Spleen (tissue), 7 donors: Measurements from ENCODE around the gene LGALS3.

ENCODE experiments used
- CTCF ChIP-seq, 11 experiments: fragments of 200-600 bp in 7 of 11; fragments of 450-650 bp in 4 of 11; sonication (generic) in 4 of 11; IDR thresholded peaks in 8 of 11; conservative IDR thresholded peaks in 3 of 11; 1 replicate in 7 of 11; 2 replicates in 4 of 11; pipeline versions ENCODE4 v1.4.0 to v1.8.0; 2016 to 2021; ENCODE audit warnings: antibody characterized with exemption in 11 of 11, inconsistent platforms in 4 of 11, mild to moderate bottlenecking in 1 of 11
- POLR2A ChIP-seq, 3 donors: fragments of 450-650 bp; IDR thresholded peaks; one replicate each; pipeline ENCODE4 v1.5.1; 2017; ENCODE audit warnings: antibody characterized with exemption in 3 of 3, mild to moderate bottlenecking in 1 of 3
- POLR2AphosphoS5 ChIP-seq, 3 donors: sonication (generic); formaldehyde crosslinking; IDR thresholded peaks; one replicate each; pipeline ENCODE4 v1.5.1; 2017; ENCODE audit warnings: antibody characterized with exemption in 3 of 3
- donor health status: DM: no; HTN: no; CAD: no; lungs with moderate emphysema.
- donor health status: DM: no; HTN: no; CAD: no.
- donor health status: DM: no; HTN: no; CAD: no.

GRCh38 chr14:55088356-55088755 is 40.7 kb upstream of the LGALS3 start:
- no peak for TF ChIP-seq CTCF (IDR thresholded peaks at IDR 0.05 in 8 of 11, conservative IDR thresholded peaks at IDR 0.05 in 3 of 11)
- no peak for TF ChIP-seq POLR2A (IDR thresholded peaks at IDR 0.05)
- no peak for TF ChIP-seq POLR2AphosphoS5 (IDR thresholded peaks at IDR 0.05)
